ENCODE results near the gene WDR53.
A peak's percentile ranks its signal among the peaks of the same experiment; 100 is the strongest.
"Not testable (repeated sequence)": the region's sequence is repeated elsewhere in the genome, so short reads cannot be mapped to it uniquely, and the experiment has no call there.

WDR53 gene

DNA sequence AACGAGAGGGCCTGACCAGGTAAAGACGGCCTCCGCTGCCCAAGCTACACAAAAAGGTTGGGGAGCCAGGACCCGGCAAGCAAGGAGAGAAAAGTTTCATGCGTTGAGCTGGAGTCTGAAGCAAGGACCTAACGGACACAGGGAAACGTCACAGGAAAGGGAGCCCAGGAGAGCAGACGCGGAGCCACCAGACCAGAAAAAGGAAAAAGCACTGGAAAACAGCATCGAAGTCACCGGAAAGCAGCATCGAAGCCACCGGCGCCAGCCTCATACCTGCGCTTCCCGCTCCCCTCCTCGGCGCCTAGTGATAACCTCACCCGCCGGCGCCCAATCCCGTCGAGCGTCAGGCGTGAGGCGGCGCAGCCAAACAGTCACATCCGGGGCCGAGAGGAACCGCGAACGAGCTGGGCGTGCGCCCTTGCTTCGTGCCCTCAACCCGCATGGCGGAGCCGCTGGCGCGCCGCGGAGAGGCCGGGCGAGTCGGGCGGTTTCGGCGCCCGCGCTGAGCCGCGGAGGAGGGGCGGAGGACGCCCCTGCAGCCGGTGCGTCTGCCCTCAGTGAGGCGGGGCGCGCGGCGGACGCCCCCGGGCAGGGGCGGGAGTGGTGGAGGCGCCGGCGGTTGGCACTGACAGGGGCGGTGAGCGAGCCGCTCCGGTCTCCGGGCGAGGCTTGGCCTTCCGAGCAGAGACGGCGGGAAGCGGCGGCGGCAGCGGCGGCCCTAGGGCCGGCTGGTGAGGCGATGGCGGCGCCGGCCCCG, at the start of gene WDR53, which contains the start of gene FBXO45:
Gene WDR53, minus strand, starts transcription at position 309 of the 757 bp plus-strand sequence. CDS start 7,079 bp downstream, outside the sequence.
Gene FBXO45, plus strand, starts transcription at position 415 of the 757 bp plus-strand sequence. Its CDS starts 325 bp downstream, at position 740.
- peak; percentile 98 for DNase-seq

GRCh38 chr3:196617256-196617655, 48.9 kb upstream of the WDR53 start:
- no peak for DNase-seq

GRCh38 chr3:196615234-196615633, 46.9 kb upstream of the WDR53 start:
- DNase-seq, result not testable (repeated sequence)

DNA sequence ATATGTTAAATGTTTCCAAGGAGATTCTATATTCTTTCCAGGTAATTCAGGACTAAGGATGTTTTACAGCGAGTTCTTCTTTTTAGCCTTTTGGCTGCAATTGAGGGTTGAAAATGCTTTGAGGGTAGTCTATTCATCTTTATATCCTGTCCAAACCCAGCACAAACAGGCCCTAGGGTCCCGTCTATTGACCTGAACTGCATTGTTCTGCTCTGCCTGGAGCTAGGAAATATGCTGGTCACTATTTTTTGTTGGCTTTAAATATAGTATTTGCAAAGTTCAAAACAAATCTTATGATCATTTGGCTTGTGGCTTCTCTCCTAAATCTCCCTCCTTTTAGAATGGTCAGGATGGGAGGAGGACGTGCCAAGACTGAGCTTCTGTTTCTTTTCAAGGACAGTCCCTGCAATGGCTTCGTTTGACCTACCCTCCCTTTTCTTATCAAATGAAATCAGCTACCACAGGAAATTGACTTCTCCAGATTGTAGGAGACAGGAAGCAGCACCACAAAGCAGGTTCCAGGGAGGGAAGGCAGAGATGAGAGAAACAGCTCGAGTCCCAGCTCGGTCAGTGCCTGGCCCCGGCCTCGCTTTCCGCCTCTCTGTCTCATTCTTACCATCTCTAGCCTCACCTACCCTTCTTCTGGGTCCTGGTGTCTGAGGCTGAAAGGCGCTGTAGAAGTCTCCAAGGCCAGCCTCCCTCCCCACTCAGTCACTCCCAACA, 43.6 kb upstream of the WDR53 start:
- no peak for DNase-seq

GRCh38 chr3:196609805-196610515, 41.6 kb upstream of the WDR53 start:
- no peak for DNase-seq

DNA sequence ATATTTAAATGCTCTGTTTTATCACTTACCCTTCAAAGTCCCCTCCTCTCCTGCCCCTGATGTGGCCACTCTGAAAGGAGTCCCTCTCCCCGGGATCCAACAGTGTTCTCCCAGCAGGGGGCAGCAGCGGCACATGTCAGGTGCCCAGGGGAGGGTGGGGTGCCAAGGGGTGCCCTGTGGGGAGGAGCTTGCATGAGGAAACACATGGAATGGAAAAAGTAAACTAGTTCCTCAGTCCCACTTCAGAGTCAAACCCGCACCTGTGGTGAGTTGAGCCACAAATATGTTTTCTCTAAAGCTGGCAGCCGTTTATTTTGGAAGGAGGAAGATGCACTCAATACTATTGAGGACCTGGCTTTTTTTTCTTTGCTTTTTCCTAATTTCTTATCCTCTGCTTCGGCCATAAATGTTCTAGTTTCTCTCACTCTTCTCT, 41.0 kb upstream of the WDR53 start:
- DNase-seq, result peak; percentile 88

GRCh38 chr3:196608693-196609092, 40.3 kb upstream of the WDR53 start:
- no peak for DNase-seq

DNA sequence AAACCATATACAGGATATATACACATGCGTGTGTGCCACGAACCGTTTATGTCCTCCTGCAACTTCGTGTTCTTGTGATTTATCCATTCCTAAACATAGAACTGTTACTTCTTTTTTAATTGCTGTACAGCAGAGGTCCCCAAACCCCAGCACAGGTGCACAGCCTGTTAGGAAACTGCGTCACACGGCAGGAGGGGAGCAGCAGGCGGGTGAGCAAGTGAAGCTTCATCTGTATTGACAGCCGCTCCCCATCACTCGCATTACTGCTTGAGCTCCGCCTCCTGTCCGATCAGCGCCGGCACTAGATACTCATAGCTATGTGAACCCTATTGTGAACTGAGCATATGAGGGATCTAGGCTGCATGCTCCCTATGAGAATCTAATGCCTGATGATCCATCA, 36.2 kb upstream of the WDR53 start:
- DNase-seq, result peak; percentile 57

GRCh38 chr3:196603683-196604082, 35.3 kb upstream of the WDR53 start:
- no peak for DNase-seq

- no peak for DNase-seq
Measured at GRCh38 chr3:196602673-196603072, 34.3 kb upstream of the WDR53 start.

DNA sequence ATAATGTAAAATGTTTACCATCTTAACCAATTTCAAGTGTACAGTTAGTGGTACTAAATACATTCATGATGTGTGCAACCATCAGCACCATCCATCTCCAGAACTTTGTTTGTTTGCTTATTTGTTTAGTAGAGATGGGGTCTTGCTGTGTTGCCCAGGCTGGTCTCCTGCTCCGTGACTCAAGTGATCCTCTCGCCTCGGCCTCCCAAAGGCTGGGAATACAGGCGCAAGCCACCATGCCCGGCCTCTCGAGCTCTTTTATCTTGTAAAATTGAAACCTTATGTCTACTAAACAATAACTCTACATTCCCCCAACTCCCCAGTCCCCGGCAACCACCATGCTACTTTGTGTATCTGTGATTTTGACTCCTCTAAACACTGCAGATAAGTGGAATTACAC, 32.0 kb upstream of the WDR53 start:
- DNase-seq, result no peak

- no peak for DNase-seq
Measured at GRCh38 chr3:196599734-196600128, 31.4 kb upstream of the WDR53 start.

- not testable (repeated sequence) for DNase-seq
Measured at GRCh38 chr3:196597971-196598733, 29.8 kb upstream of the WDR53 start.

DNA sequence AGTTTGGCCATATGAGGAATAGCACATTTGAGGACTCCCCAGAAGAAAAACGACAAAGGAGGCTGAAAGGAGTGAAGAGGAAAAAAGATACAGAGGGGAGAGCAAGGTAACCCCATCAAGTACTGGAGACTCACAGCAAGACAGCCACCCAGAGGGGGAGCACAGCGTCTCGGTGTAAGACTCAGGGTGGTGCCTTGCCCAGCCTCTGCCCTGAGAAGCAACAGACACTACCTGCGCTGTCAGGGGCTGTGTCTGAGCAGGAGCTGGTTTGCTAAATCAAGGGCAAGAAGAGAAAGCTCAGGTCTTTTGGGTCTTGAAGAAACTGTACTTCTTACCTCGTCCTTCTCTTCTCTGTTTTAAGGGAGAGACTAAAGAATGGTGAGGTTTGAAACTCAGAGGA, 28.0 kb upstream of the WDR53 start:
- DNase-seq, result no peak

GRCh38 chr3:196590279-196590678, 21.9 kb upstream of the WDR53 start:
- no peak for DNase-seq

DNA sequence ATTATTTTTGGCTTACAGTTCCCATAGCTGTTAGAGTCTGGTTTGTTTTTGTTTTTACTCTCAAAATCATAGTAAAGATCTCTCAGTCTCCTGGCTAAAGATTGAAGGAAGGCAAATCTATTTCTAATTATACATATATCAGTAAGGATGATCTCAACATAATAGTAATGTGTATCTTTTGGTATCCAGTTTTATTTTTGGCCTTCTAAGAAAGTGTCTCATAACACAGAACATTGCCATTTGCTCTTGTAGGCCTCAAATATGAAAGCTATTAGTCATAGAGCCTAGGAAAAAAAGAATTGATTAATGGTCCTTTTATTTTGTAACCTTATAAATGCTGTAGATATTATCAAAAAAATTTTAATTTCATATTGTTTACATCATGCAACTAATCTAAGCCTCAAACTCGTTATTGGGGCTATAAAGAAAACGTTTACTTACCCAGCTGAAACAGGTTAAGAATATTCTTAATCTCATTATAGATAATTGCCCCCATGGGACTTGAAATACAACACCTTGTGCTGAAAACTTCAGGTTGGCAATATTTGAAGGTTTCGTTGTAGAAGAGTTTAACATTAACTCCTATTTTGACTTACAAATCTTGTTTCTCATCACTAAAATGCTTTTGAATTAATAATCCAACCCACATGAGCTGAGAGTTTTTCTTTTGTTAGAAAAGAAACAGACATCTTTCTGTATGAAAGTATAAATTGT, 16.8 kb upstream of the WDR53 start:
- no peak for DNase-seq

DNA sequence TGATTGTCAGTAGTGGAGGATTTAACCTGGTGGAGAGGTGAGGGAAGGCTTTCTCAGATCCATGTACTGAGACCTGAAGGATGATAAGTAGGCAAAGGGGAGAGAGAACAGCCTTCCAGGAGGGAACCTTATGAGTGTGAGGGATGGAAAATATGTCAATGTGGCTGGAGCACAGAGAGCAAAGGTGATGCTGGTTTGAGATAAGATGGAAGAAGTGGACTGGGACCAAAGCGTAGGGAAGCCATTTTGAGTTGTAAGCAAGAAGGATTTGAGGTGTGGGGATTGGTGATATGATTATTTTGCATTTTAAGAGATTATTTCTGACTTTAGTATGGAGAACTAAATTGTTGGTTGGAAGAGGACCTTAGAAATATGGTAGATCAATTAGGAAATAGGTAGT, 4.0 kb upstream of the WDR53 start:
- no peak for DNase-seq

DNA sequence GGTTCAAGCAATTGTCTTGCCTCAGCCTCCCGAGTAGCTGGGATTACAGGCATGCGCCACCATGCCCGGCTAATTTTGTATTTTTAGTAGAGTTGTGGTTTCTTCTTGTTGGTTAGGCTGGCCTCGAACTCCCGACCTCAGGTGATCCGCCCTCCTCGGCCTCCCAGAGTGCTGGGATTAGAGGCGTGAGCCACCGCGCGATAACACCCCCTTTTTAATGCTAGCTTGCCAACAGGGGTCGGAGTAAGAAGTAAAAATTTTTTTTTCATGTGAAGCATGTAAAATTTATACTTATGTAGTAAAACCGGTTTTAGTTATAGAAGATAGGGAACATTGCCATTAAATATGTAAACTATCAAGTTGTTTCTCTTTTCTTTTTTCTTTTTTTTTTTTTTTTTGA, 2.0 kb upstream of the WDR53 start:
- DNase-seq, result not testable (repeated sequence)

- DNase-seq, result peak; percentile 59
Measured at GRCh38 chr3:196569003-196569516, 706 bp upstream of the WDR53 start.

DNA sequence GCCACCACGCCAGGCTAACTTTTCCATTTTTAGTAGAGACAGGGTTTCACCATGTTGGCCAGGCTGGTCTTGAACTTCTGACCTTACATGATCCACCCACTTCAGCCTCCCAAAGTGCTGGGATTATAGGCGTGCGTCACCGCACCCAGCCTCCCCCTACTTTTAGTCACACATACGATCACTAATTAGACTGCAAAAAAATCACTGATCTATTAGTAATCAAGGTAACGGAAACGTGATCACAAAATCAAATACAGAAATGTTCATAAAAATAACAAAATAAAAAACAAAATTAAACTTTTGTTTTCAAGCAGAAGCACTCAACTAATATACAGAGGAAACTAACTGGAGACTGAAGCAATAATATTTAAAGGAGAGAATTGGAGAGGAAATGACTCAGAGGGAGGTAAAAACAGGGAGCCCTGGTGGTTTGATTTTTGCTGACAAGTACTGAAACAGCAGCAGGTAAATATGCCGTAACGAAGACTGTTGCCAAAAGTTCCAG, 4.6 kb downstream of the WDR53 start:
- no peak for DNase-seq

DNA sequence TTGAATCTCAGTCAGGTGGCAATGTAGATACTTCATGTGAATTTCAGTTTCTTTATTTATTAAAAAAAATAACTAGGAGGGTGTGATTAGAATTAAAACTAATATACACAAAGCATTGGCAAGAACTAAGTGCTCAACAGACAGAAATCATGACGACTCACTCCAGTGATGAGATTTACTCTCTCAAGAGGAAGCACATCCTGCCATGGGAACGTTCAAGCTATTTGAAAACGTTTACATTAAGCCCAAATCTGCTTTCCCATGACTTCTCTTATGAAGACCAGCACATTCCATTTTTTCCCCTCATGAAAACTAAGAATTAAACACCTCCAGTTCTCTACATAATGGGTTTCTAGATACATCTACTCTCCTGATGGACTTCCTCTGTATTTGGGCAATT, 8.5 kb downstream of the WDR53 start:
- no peak for DNase-seq

DNA sequence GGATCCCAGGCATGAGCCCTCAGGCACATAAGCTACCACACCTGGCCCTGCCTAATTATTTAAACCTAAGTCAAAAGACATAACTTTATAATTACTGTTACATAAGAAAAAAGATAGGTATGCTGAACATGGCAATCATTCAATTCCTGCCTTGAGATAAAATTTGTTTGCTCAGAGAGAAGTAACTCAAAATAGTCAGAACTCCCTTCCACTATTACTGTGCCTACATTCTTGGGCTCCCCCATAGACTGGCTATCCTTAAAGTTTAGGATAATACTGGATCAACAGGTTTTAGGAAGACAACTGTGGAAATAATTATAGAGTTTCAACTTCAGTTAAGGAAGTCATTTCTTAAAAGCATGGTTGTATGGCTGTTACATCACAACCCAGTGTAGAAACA, 9.9 kb downstream of the WDR53 start:
- no peak for DNase-seq
